Measurements from ENCODE around the gene ANKZF1.

- TF ChIP-seq, protein P1, sequence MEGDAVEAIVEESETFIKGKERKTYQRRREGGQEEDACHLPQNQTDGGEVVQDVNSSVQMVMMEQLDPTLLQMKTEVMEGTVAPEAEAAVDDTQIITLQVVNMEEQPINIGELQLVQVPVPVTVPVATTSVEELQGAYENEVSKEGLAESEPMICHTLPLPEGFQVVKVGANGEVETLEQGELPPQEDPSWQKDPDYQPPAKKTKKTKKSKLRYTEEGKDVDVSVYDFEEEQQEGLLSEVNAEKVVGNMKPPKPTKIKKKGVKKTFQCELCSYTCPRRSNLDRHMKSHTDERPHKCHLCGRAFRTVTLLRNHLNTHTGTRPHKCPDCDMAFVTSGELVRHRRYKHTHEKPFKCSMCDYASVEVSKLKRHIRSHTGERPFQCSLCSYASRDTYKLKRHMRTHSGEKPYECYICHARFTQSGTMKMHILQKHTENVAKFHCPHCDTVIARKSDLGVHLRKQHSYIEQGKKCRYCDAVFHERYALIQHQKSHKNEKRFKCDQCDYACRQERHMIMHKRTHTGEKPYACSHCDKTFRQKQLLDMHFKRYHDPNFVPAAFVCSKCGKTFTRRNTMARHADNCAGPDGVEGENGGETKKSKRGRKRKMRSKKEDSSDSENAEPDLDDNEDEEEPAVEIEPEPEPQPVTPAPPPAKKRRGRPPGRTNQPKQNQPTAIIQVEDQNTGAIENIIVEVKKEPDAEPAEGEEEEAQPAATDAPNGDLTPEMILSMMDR (IDR thresholded peaks at IDR 0.05), result no peak
- TF ChIP-seq POLR2AphosphoS5 (IDR thresholded peaks at IDR 0.05), result no peak
- no peak for TF ChIP-seq POLR2A (IDR thresholded peaks at IDR 0.05)
- no peak for TF ChIP-seq EP300 (IDR thresholded peaks at IDR 0.05)
Measured at GRCh38 chr2:219272356-219272755, 42.8 kb downstream of the ANKZF1 start.

Measured in suprapubic skin (tissue), 4 donors.